Stimulated activated naive B cell treated with anti-CD40 and anti-IgM and Interleukin-4, amounts not matched to agents 10 μg/mL and 1 μg/mL and 100 μg/mL, for 72 hours (primary cell): ENCODE data around the gene C9orf78.
A peak's percentile ranks its signal among the peaks of the same experiment; 100 is the strongest.

Experiments
- ATAC-seq, 2 donors: fragments of 150-1000 bp; cut with Tn5 transposase; replicated peaks; 2 replicates each; pipeline ENCODE4 v1.10.0; 2021; ENCODE audit warnings: moderate library complexity in 1 of 2
- DNase-seq: peaks from one replicate; pipeline ENCODE4 v3.0.0; 2021
- H3K27ac Mint-ChIP-seq: one replicate; pipeline ENCODE4 v1.8.0; 2022; ENCODE audit warnings: mild to moderate bottlenecking, mixed read lengths
- H3K27me3 Mint-ChIP-seq, 2 donors: one replicate each; pipeline ENCODE4 v1.8.0; 2022; ENCODE audit warnings: mixed read lengths in 2 of 2
- H3K36me3 Mint-ChIP-seq, 2 donors: one replicate each; pipeline ENCODE4 v1.8.0; 2022; ENCODE audit warnings: mixed read lengths in 2 of 2, mild to moderate bottlenecking in 1 of 2
- H3K4me1 Mint-ChIP-seq, 2 donors: one replicate each; pipeline ENCODE4 v1.8.0; 2022; ENCODE audit warnings: mixed read lengths in 2 of 2, mild to moderate bottlenecking in 1 of 2
- H3K4me3 Mint-ChIP-seq, 2 donors: one replicate each; pipeline ENCODE4 v1.8.0; 2022; ENCODE audit warnings: mild to moderate bottlenecking in 2 of 2, mixed read lengths in 2 of 2, moderate library complexity in 1 of 2
- H3K9me3 Mint-ChIP-seq, 2 donors: one replicate each; pipeline ENCODE4 v1.8.0; 2022; ENCODE audit warnings: mixed read lengths in 2 of 2, mild to moderate bottlenecking in 1 of 2

The C9orf78 gene, protein sequence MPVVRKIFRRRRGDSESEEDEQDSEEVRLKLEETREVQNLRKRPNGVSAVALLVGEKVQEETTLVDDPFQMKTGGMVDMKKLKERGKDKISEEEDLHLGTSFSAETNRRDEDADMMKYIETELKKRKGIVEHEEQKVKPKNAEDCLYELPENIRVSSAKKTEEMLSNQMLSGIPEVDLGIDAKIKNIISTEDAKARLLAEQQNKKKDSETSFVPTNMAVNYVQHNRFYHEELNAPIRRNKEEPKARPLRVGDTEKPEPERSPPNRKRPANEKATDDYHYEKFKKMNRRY

GRCh38 chr9:129835128-129835859 lies at the start of gene C9orf78, which contains the start of gene USP20:
C9orf78 (minus strand) TSS chr9:129835275; CDS start chr9:129835221, 54 bp downstream.
USP20 (plus strand) TSS chr9:129835458; CDS start chr9:129852556, 17,098 bp downstream.
- Mint-ChIP-seq H3K36me3 (peaks cover 28 to 37% of the 10 kb centered on the region in 2 donors), H3K27me3 (no peaks in the 10 kb centered on the region), H3K27ac (peak within 1 kb of the TSS; percentile 97), H3K4me1 (peaks cover 32 to 48% of the 10 kb centered on the region in 2 donors), H3K4me3 (peak within 1 kb of the TSS; percentile 88 to 94), H3K9me3 (no peaks in the 10 kb centered on the region)
- DNase-seq, result peak; percentile 96
- peak; percentile 94 to 95 for ATAC-seq

DNA sequence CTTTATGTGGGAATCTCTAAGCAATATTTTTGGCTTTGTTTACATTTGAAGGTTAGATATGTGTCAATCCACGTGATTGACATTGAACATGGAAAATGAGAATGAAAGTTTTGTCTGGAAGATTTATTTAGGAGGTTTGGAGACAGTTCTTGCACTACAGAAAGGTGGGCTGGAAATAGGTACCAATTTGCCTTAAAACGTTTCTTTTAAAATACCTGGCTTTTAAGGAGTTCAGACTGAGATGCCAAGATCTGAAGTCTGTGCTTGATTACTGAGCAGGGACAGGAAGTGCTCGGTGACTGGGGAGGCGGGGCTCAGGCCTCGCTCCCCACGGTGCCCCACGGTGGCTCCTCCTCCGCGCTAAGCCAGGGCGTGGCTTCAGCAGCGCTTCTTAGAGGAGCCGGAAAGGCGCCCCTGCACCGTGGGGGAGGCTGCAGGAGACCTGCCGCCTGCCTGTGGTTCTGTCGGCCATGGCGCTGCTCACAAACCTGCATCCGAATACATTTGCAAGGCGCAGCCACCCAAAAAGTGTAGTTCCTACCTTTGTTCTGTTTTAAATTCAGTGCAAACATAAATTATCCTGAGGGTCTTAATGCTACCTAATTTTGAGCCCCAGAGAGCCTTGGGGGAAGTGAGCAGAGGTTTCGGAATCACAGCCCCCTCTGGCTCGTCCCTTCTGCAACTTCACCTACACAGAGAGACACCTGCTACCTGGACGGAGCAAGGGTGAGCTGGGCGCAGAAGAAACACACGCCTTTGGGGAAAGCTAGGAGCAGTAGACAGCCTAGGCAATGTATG lies 49.3 kb upstream of the C9orf78 start:
- Mint-ChIP-seq H3K9me3 (peaks cover under 1 to 1% of the 10 kb centered on the region in 2 donors), H3K27me3 (no peaks in the 10 kb centered on the region), H3K27ac (peak overlapping the region; percentile 99), H3K4me1 (peaks cover 47 to 59% of the 10 kb centered on the region in 2 donors), H3K4me3 (peak overlapping the region; percentile 86 to 91), H3K36me3 (peaks cover 39 to 63% of the 10 kb centered on the region in 2 donors)
- DNase-seq (peak; percentile 92), ATAC-seq (peak; percentile 49 to 55)

- Mint-ChIP-seq H3K27ac (peak overlapping the region; percentile 71), H3K9me3 (no peaks in the 10 kb centered on the region), H3K4me3 (no peak overlapping the region), H3K36me3 (peaks cover 33 to 52% of the 10 kb centered on the region in 2 donors), H3K27me3 (no peaks in the 10 kb centered on the region), H3K4me1 (peaks cover 26 to 37% of the 10 kb centered on the region in 2 donors)
- ATAC-seq (no peak), DNase-seq (no peak)
Observed at GRCh38 chr9:129881547-129882324, 46.7 kb upstream of the C9orf78 start.

- DNase-seq, result no peak
- Mint-ChIP-seq H3K27me3 (no peaks in the 10 kb centered on the region), H3K9me3 (no peaks in the 10 kb centered on the region), H3K27ac (peak overlapping the region; percentile 84), H3K36me3 (peaks cover 35 to 49% of the 10 kb centered on the region in 2 donors), H3K4me1 (peaks cover 22 to 31% of the 10 kb centered on the region in 2 donors), H3K4me3 (no peak overlapping the region)
- no peak for ATAC-seq
Observed at GRCh38 chr9:129880654-129881546, 45.8 kb upstream of the C9orf78 start.

GRCh38 chr9:129879991-129880653 lies 45.0 kb upstream of the C9orf78 start:
- H3K4me1 Mint-ChIP-seq, result peaks cover 18 to 23% of the 10 kb centered on the region in 2 donors
- no peak overlapping the region for H3K4me3 Mint-ChIP-seq
- peaks cover 30 to 47% of the 10 kb centered on the region in 2 donors for H3K36me3 Mint-ChIP-seq
- DNase-seq (no peak), ATAC-seq (no peak)
- H3K9me3 Mint-ChIP-seq, result no peaks in the 10 kb centered on the region
- no peaks in the 10 kb centered on the region for H3K27me3 Mint-ChIP-seq
- peak overlapping the region; percentile 51 for H3K27ac Mint-ChIP-seq

GRCh38 chr9:129879103-129879699 lies 44.1 kb upstream of the C9orf78 start:
- peaks cover 30 to 48% of the 10 kb centered on the region in 2 donors for H3K36me3 Mint-ChIP-seq
- DNase-seq (no peak), ATAC-seq (no peak)
- H3K27me3 Mint-ChIP-seq, result no peaks in the 10 kb centered on the region
- H3K9me3 Mint-ChIP-seq, result no peaks in the 10 kb centered on the region
- H3K4me1 Mint-ChIP-seq, result peaks cover 9 to 14% of the 10 kb centered on the region in 2 donors
- H3K4me3 Mint-ChIP-seq, result no peak overlapping the region
- H3K27ac Mint-ChIP-seq, result peak overlapping the region; percentile 85

DNA sequence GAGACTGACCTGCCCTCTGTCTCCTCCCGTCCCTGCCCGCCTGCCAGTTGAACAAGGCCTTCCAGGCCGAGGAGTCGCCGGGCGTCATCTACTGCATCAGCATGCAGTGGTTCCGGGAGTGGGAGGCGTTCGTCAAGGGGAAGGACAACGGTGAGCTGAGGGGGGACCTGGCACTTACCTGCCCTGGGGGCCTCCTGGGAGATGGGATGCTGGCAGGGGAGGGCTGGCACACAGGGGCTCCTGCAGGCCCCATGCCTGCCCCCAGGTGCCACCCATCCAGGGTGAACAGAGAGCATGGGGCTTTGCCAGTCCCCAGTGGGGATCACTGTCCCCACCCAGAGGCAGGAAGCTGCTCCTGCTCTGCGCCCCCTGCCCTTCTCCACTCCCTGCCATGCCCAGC lies 43.2 kb upstream of the C9orf78 start:
- H3K4me1 Mint-ChIP-seq, result peaks cover 6 to 8% of the 10 kb centered on the region in 2 donors
- H3K4me3 Mint-ChIP-seq, result peak overlapping the region in 1 of 2 donors; percentile 30
- H3K27me3 Mint-ChIP-seq, result no peaks in the 10 kb centered on the region
- no peaks in the 10 kb centered on the region for H3K9me3 Mint-ChIP-seq
- ATAC-seq (no peak), DNase-seq (no peak)
- no peak overlapping the region for H3K27ac Mint-ChIP-seq
- peaks cover 37 to 57% of the 10 kb centered on the region in 2 donors for H3K36me3 Mint-ChIP-seq

GRCh38 chr9:129876815-129877214 lies 41.7 kb upstream of the C9orf78 start:
- H3K36me3 Mint-ChIP-seq, result peaks cover 40 to 54% of the 10 kb centered on the region in 2 donors
- H3K4me3 Mint-ChIP-seq, result no peak overlapping the region
- ATAC-seq (peak; percentile 63 to 70), DNase-seq (no peak)
- H3K27ac Mint-ChIP-seq, result peak overlapping the region; percentile 56
- H3K9me3 Mint-ChIP-seq, result no peaks in the 10 kb centered on the region
- peaks cover 6 to 8% of the 10 kb centered on the region in 2 donors for H3K4me1 Mint-ChIP-seq
- H3K27me3 Mint-ChIP-seq, result no peaks in the 10 kb centered on the region

- no peak overlapping the region for H3K27ac Mint-ChIP-seq
- DNase-seq (no peak), ATAC-seq (no peak)
- peaks cover 40 to 59% of the 10 kb centered on the region in 2 donors for H3K36me3 Mint-ChIP-seq
- no peak overlapping the region for H3K4me3 Mint-ChIP-seq
- peaks cover 8% of the 10 kb centered on the region in 2 donors for H3K4me1 Mint-ChIP-seq
- no peaks in the 10 kb centered on the region for H3K9me3 Mint-ChIP-seq
- no peaks in the 10 kb centered on the region for H3K27me3 Mint-ChIP-seq
Observed at GRCh38 chr9:129875687-129876395, 40.8 kb upstream of the C9orf78 start.

GRCh38 chr9:129875181-129875611 lies 40.1 kb upstream of the C9orf78 start:
- DNase-seq (no peak), ATAC-seq (no peak)
- Mint-ChIP-seq H3K27me3 (no peaks in the 10 kb centered on the region), H3K4me3 (no peak overlapping the region), H3K9me3 (no peaks in the 10 kb centered on the region), H3K27ac (peak overlapping the region; percentile 25), H3K4me1 (peaks cover 8% of the 10 kb centered on the region in 2 donors), H3K36me3 (peaks cover 38 to 55% of the 10 kb centered on the region in 2 donors)

DNA sequence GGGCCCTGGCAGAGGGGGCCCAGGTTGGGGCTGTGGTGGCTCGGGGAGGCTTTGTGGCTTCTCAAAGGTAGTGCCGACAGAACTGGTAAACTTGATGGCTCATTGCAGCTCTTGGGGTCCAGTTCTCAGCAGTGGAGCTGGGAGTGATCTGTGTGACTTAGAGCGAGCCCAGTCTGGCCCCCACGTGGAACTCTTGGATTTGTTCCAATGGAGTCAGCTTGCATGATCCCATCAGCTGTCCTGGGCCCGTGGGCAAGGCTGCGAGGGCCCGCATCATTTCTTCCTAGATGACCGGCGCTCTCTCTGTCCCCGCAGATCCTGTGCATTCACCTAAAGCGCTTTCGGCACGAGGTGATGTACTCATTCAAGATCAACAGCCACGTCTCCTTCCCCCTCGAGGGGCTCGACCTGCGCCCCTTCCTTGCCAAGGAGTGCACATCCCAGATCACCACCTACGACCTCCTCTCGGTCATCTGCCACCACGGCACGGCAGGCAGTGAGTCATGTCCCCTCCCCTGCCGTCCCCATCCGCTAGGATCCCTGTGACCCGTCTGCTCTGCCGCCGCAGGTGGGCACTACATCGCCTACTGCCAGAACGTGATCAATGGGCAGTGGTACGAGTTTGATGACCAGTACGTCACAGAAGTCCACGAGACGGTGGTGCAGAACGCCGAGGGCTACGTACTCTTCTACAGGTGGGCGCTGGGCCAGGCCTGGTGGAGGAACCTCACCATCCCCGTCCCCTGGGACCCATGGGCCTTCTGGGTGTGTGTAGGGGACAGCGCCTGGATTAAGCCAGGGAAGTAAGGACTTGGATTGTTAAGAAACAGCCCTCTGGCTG lies 39.4 kb upstream of the C9orf78 start:
- ATAC-seq, result no peak
- Mint-ChIP-seq H3K27me3 (no peaks in the 10 kb centered on the region), H3K4me3 (no peak overlapping the region), H3K36me3 (peaks cover 38 to 53% of the 10 kb centered on the region in 2 donors), H3K4me1 (peaks cover 8% of the 10 kb centered on the region in 2 donors), H3K9me3 (no peaks in the 10 kb centered on the region), H3K27ac (peak overlapping the region; percentile 25)
- DNase-seq, result no peak
